HCT116 (cell line): ENCODE results near the gene EEIG1. TPM values are rescaled to one million over a fixed set of nuclear protein-coding genes. Genes with fewer than 3 reads are reported as not detected.

Experiments
- ATAC-seq: fragments of 200-7000 bp; cut with Tn5 transposase; 2 replicates; pipeline ENCODE4 v1.9.1; 2020; ENCODE audit warnings: mild to moderate bottlenecking, moderate library complexity
- BruUV-seq: library from RNA; stranded (reverse); fragments of 400-500 nt; replicated peaks from 2 replicates; lab custom pipeline; 2021; lab: Mats Ljungman, UMichigan
- CTCF ChIA-PET: fragments of 300-600 bp; sonication (Branson Sonifier 250); formaldehyde crosslinking; loops from one replicate; lab custom pipeline; 2021; ENCODE audit warnings: antibody characterized with exemption; lab: Charles Lee
- POLR2A ChIA-PET: fragments of 300-600, 350-600 bp; sonication (Branson Sonifier 250); formaldehyde crosslinking; loops from one replicate; lab custom pipeline; 2021; ENCODE audit warnings: antibody characterized with exemption; lab: Charles Lee
- RAD21 ChIA-PET, 2 experiments: fragments of 300-600 bp; sonication (Branson Sonifier 250); formaldehyde crosslinking; loops; one replicate each; lab custom pipeline; 2023; ENCODE audit warnings: low total read pairs in 2 of 2; ENCODE audit not compliant: uncharacterized antibody in 2 of 2, unreplicated experiment in 2 of 2, low non-redundant PET in 1 of 2; lab: Charles Lee
- DNase-seq: peaks from one replicate; pipeline ENCODE4 v3.0.0-alpha.2; 2010; ENCODE audit warnings: low read depth, low spot score
- H2AFZ ChIP-seq: fragments of 200-600 bp; shearing (Covaris generic), sonication (generic); 2 replicates; pipeline ENCODE4 v1.6.1; 2017; ENCODE audit warnings: low read depth, mixed run types, mixed read lengths, antibody characterized with exemption, low read length; ENCODE audit not compliant: poor library complexity, severe bottlenecking
- H3K27ac ChIP-seq: 2 replicates; pipeline ENCODE4 v1.5.1; 2012; ENCODE audit warnings: low read depth, low read length
- H3K27me3 ChIP-seq: fragments of 200-600 bp; sonication (generic); 2 replicates; pipeline ENCODE4 v1.6.1; 2016; ENCODE audit warnings: mixed run types, low read length, mixed read lengths; ENCODE audit not compliant: insufficient read depth
- H3K36me3 ChIP-seq, 2 experiments: fragments of 200-500 bp in 1 of 2; fragments of 200-600 bp in 1 of 2; sonication (Bioruptor generic) in 1 of 2; sonication (generic) in 1 of 2; 2 replicates each; pipeline versions ENCODE4 v1.5.1 to v1.6.1; 2014 to 2016; ENCODE audit warnings: low read length in 2 of 2, inconsistent platforms in 1 of 2, mixed read lengths in 1 of 2, mixed run types in 1 of 2; ENCODE audit not compliant: insufficient read depth in 2 of 2, control insufficient read depth in 1 of 2
- H3K4me1 ChIP-seq, 2 experiments: fragments of 200-600 bp in 1 of 2; sonication (generic) in 1 of 2; 2 replicates each; pipeline versions ENCODE4 v1.5.1 to v1.6.1; 2012 to 2017; ENCODE audit warnings: low read length in 2 of 2, inconsistent platforms in 1 of 2, mild to moderate bottlenecking in 1 of 2, mixed read lengths in 1 of 2, mixed run types in 1 of 2, moderate library complexity in 1 of 2; ENCODE audit not compliant: insufficient read depth in 2 of 2, control insufficient read depth in 1 of 2
- H3K4me2 ChIP-seq: fragments of 200-600 bp; sonication (generic); 2 replicates; pipeline ENCODE4 v1.6.1; 2017; ENCODE audit warnings: mixed run types, low read length, mixed read lengths
- H3K4me3 ChIP-seq, 2 experiments: fragments of 200-600 bp in 1 of 2; sonication (generic) in 1 of 2; replicated peaks in 1 of 2; 2 replicates each; pipeline ENCODE4 v1.5.1; 2011 to 2016; ENCODE audit warnings: low read length in 2 of 2, control low read depth in 1 of 2, low read depth in 1 of 2, mild to moderate bottlenecking in 1 of 2, mixed read lengths in 1 of 2, mixed run types in 1 of 2
- H3K79me2 ChIP-seq: fragments of 200-600 bp; sonication (generic); 2 replicates; pipeline ENCODE4 v1.6.1; 2017; ENCODE audit warnings: mild to moderate bottlenecking, mixed run types, low read length, moderate library complexity, mixed read lengths; ENCODE audit not compliant: insufficient read depth
- H3K9ac ChIP-seq: fragments of 200-600 bp; sonication (generic); 2 replicates; pipeline ENCODE4 v1.6.1; 2016; ENCODE audit warnings: low read length, mixed read lengths
- H3K9me2 ChIP-seq: fragments of 200-600 bp; sonication (generic), shearing (Covaris generic); 2 replicates; pipeline ENCODE4 v1.6.1; 2017; ENCODE audit warnings: mixed run types, mild to moderate bottlenecking, moderate library complexity; ENCODE audit not compliant: insufficient read depth
- H3K9me3 ChIP-seq, 2 experiments: fragments of 200-500 bp in 1 of 2; fragments of 200-600 bp in 1 of 2; sonication (Bioruptor generic) in 1 of 2; sonication (generic) in 1 of 2; 2 replicates each; pipeline ENCODE4 v1.6.1; 2014 to 2017; ENCODE audit warnings: low read length in 2 of 2, mixed read lengths in 2 of 2, inconsistent platforms in 1 of 2, low read depth in 1 of 2, mild to moderate bottlenecking in 1 of 2, mixed run types in 1 of 2, moderate library complexity in 1 of 2; ENCODE audit not compliant: control insufficient read depth in 1 of 2, insufficient read depth in 1 of 2
- H4K20me1 ChIP-seq: fragments of 200-600 bp; sonication (generic), shearing (Covaris generic); 2 replicates; pipeline ENCODE4 v1.6.1; 2017; ENCODE audit warnings: mixed run types, mild to moderate bottlenecking, moderate library complexity; ENCODE audit not compliant: insufficient read depth
- CBX3 ChIP-seq: IDR thresholded peaks from 2 replicates; pipeline ENCODE4 v1.6.1; 2012; ENCODE audit warnings: low read depth
- ELF1 ChIP-seq: IDR thresholded peaks from 2 replicates; pipeline ENCODE4 v1.6.1; 2012; ENCODE audit warnings: low read depth, borderline replicate concordance
- EZH2 ChIP-seq: fragments of 200-600 bp; sonication (generic); IDR thresholded peaks from 2 replicates; pipeline ENCODE4 v1.6.1; 2017; ENCODE audit warnings: antibody characterized with exemption, mixed run types
- EZH2phosphoT487 ChIP-seq: fragments of 200-600 bp; IDR thresholded peaks from 2 replicates; pipeline ENCODE4 v1.6.1; 2018; ENCODE audit warnings: antibody characterized with exemption, borderline replicate concordance
- JUND ChIP-seq: IDR thresholded peaks from 2 replicates; pipeline ENCODE4 v1.6.1; 2012
- POLR2A ChIP-seq: IDR thresholded peaks from 2 replicates; pipeline ENCODE4 v1.7.0; 2011; ENCODE audit warnings: borderline replicate concordance; ENCODE audit not compliant: insufficient read depth, insufficient read length; ENCODE audit errors: extremely low read depth
- SIN3A ChIP-seq: IDR thresholded peaks from 2 replicates; pipeline ENCODE4 v1.6.1; 2012; ENCODE audit warnings: low read depth
- SP1 ChIP-seq: IDR thresholded peaks from 2 replicates; pipeline ENCODE4 v1.6.1; 2012; ENCODE audit warnings: low read depth
- TCF7L2 ChIP-seq: IDR thresholded peaks from 2 replicates; pipeline ENCODE4 v1.7.0; 2011; ENCODE audit warnings: borderline replicate concordance, inconsistent platforms; ENCODE audit not compliant: insufficient read depth, insufficient read length; ENCODE audit errors: extremely low read depth
- ZBTB33 ChIP-seq: IDR thresholded peaks from 2 replicates; pipeline ENCODE4 v1.6.1; 2011; ENCODE audit warnings: mild to moderate bottlenecking, low read length, moderate library complexity; ENCODE audit not compliant: insufficient replicate concordance; ENCODE audit errors: extremely low read depth
- ZFX ChIP-seq: fragments of 450-650 bp; IDR thresholded peaks from 2 replicates; pipeline ENCODE4 v1.6.1; 2017
- ZNF274 ChIP-seq: fragments of 200-500 bp; sonication (Bioruptor generic); IDR thresholded peaks from 2 replicates; pipeline ENCODE4 v1.6.1; 2014; ENCODE audit warnings: mild to moderate bottlenecking, low read depth, low read length, inconsistent platforms
- intact Hi-C: fragments of 100-400 bp; cut with micrococcal nuclease; formaldehyde crosslinking; loops from 2 replicates; pipeline ENCODE4 v1.10.0; 2022
- total RNA-seq: library from RNA; stranded (reverse); gene quantifications from one replicate; pipeline ENCODE4 v1.2.1, GENCODE V29; 2021; ENCODE audit not compliant: unreplicated experiment
- TF ChIP-seq, protein P1 (sequence below): IDR thresholded peaks from 2 replicates; pipeline ENCODE4 v1.6.1; 2012; ENCODE audit warnings: low read depth

Gene EEIG1
- total RNA-seq, 1 experiment from 2014 or later = 44.2 TPM

DNA sequence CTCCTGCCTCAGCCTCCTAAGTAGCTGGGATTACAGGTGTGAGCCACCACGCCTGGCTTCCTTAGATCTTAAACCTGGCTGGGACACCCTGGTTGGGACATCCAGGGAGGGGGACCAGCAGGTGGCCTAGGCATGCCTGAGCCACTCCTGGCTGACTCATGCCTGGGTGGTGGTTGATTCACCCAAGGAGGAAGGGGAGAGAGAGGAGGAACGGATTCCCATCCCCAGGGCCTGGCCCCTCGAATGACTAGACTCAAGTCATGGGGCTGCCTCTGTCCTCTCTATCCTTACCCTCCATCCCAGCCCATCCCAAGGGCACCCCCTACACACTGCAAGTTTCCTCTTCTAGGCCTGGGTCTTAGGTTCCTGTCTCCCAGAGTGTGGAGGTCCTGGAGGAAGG is 12.7 kb downstream of the EEIG1 start (continued):
- TF ChIP-seq ZBTB33 (no peak), ZNF274 (no peak), JUND (no peak)
- TF ChIP-seq, protein P1, sequence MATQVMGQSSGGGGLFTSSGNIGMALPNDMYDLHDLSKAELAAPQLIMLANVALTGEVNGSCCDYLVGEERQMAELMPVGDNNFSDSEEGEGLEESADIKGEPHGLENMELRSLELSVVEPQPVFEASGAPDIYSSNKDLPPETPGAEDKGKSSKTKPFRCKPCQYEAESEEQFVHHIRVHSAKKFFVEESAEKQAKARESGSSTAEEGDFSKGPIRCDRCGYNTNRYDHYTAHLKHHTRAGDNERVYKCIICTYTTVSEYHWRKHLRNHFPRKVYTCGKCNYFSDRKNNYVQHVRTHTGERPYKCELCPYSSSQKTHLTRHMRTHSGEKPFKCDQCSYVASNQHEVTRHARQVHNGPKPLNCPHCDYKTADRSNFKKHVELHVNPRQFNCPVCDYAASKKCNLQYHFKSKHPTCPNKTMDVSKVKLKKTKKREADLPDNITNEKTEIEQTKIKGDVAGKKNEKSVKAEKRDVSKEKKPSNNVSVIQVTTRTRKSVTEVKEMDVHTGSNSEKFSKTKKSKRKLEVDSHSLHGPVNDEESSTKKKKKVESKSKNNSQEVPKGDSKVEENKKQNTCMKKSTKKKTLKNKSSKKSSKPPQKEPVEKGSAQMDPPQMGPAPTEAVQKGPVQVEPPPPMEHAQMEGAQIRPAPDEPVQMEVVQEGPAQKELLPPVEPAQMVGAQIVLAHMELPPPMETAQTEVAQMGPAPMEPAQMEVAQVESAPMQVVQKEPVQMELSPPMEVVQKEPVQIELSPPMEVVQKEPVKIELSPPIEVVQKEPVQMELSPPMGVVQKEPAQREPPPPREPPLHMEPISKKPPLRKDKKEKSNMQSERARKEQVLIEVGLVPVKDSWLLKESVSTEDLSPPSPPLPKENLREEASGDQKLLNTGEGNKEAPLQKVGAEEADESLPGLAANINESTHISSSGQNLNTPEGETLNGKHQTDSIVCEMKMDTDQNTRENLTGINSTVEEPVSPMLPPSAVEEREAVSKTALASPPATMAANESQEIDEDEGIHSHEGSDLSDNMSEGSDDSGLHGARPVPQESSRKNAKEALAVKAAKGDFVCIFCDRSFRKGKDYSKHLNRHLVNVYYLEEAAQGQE = no peak

DNA sequence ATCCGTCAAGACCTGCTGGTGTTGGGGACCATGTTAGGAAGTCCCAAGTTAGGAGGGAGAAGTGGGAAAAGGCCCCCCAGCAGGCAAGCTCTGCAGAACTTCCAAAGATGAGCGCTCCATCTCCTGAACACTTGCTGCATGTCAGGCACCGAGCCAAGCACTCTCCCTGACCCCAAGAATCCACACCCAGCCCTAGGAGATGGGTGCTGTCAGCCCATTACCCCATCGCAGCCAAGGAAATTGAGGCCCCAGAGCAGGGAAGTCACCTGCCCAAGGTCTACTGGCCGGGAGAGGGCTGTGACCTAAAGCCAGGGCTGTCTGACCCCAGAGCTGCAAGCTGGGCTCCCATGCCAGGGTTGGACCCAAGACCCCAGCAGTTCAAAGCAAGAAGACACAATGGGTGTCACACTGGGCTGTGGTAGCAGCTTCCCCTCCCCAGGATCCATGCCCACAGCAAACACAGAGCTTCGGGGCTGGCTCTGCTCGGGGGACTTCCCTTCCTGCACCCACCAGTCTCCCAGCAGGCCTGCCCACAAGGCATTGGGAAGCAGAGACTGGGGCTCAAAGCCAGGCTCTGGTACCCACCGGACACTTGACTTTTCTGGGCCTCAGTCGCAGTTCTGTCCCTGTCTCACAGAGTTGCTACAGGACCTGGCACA is 13.5 kb downstream of the EEIG1 start:
- Histone ChIP-seq H3K4me1 (peaks cover 96 to 99% of the 10 kb centered on the region in 2 experiments), H3K79me2 (peaks cover 93% of the 10 kb centered on the region), H3K9ac (peak overlapping the region; percentile 49), H2AFZ (no peak overlapping the region), H3K9me3 (no peaks in the 10 kb centered on the region), H3K4me3 (peak overlapping the region in 1 of 2 experiments; percentile 40; a peak in 1 of 4 replicates), H3K36me3 (no peaks in the 10 kb centered on the region), H3K27ac (peak overlapping the region; percentile 88), H3K9me2 (no peaks in the 10 kb centered on the region), H3K27me3 (no peaks in the 10 kb centered on the region), H3K4me2 (peak overlapping the region; percentile 78), H4K20me1 (no peaks in the 10 kb centered on the region)
- ChIA-PET RAD21 (no interaction called here), CTCF (interaction anchor here (1.3 kb wide), 1 partner anchor 23 kb away, joined by 3 read pairs; no protein-coding TSS in a partner anchor), POLR2A (interaction anchor here (1.9 kb wide), 2 partner anchors 10 to 14 kb away, joined by 4 to 8 read pairs; partner anchors contain the start of gene EEIG1)
- intact Hi-C loops = no loop called here
- DNase-seq (no peak), ATAC-seq (no peak)
- no TSS peak for BruUV-seq
- TF ChIP-seq SIN3A (no peak), JUND (no peak), TCF7L2 (no peak), EZH2phosphoT487 (no peak), CBX3 (no peak), ZBTB33 (no peak), ZFX (no peak), ELF1 (no peak), ZNF274 (no peak), EZH2 (no peak), SP1 (no peak), POLR2A (no peak)
